Stomach (tissue), 9 donors: ENCODE data around the gene PLPP3. TPM values are rescaled to one million over a fixed set of nuclear protein-coding genes. Genes with fewer than 3 reads are reported as not detected.
A peak's percentile ranks its signal among the peaks of the same experiment; 100 is the strongest.

Experiments
- DNase-seq, 2 donors: peaks; one replicate each; pipeline versions ENCODE4 v3.0.0 to v3.0.0-alpha.2; 2013 to 2019
- H3K27ac ChIP-seq, 5 donors: fragments of 200-600 bp in 4 of 5; sonication (generic) in 4 of 5; one replicate each; pipeline ENCODE4 v1.5.1; 2013 to 2019; ENCODE audit warnings: mild to moderate bottlenecking in 1 of 5, moderate library complexity in 1 of 5
- H3K27me3 ChIP-seq, 3 donors: fragments of 200-600 bp; sonication (generic); one replicate each; pipeline ENCODE4 v1.5.1; 2017 to 2019; ENCODE audit warnings: mixed run types in 1 of 3
- H3K36me3 ChIP-seq, 4 donors: fragments of 200-600 bp; sonication (generic); 1 replicate in 3 of 4; 2 replicates in 1 of 4; pipeline ENCODE4 v1.5.1; 2016 to 2019
- H3K4me1 ChIP-seq, 4 donors: fragments of 200-600 bp; sonication (generic); one replicate each; pipeline ENCODE4 v1.5.1; 2016 to 2019
- H3K4me3 ChIP-seq, 4 donors: fragments of 200-600 bp; sonication (generic) in 3 of 4; one replicate each; pipeline ENCODE4 v1.5.1; 2016 to 2019; ENCODE audit warnings: mild to moderate bottlenecking in 1 of 4
- H3K9me3 ChIP-seq, 4 donors: fragments of 200-600 bp; sonication (generic); one replicate each; pipeline ENCODE4 v1.5.1; 2016 to 2019
- EP300 ChIP-seq: sonication (generic); formaldehyde crosslinking; IDR thresholded peaks from one replicate; pipeline ENCODE4 v1.6.1; 2017; ENCODE audit warnings: antibody characterized with exemption
- POLR2A ChIP-seq, 4 donors: fragments of 450-650 bp; IDR thresholded peaks; one replicate each; pipeline ENCODE4 v1.6.1; 2016; ENCODE audit warnings: antibody characterized with exemption in 4 of 4, control low read depth in 2 of 4, mild to moderate bottlenecking in 1 of 4, moderate library complexity in 1 of 4
- POLR2AphosphoS5 ChIP-seq, 3 donors: sonication (generic); formaldehyde crosslinking; IDR thresholded peaks; one replicate each; pipeline ENCODE4 v1.6.1; 2016; ENCODE audit warnings: antibody characterized with exemption in 3 of 3
- WGBS, 5 donors: extraction: QIAGEN DNeasy Blood & Tissue Kit in 3 of 5; methylation state at CpG; one replicate each; pipeline versions ENCODE4 v1.1.5 to v1.1.7; 2013 to 2018; 5-methylcytosine and 5-hydroxymethylcytosine counted together
- intact Hi-C: fragments of 100-400 bp; cut with DNase I; formaldehyde crosslinking; loops from one replicate; pipeline ENCODE4 v1.15.1; 2023; ENCODE audit warnings: low total_unique reads
- polyA plus RNA-seq, 3 donors: library from polyadenylated mRNA; stranded (reverse); fragments of 200-250 nt; gene quantifications; one replicate each; pipeline ENCODE4 v1.2.3, GENCODE V29; 2013
- total RNA-seq, 5 donors: library from RNA; depleted of rRNA; stranded (reverse); fragments of >200 nt; gene quantifications; one replicate each; pipeline versions ENCODE4 v1.1.0 to v1.2.3, GENCODE V29; 2014 to 2016
- TF ChIP-seq, protein P1 (sequence below), 7 experiments: fragments of 450-650 bp in 4 of 7; fragments of 200-600 bp in 3 of 7; sonication (generic) in 3 of 7; IDR thresholded peaks; one replicate each; pipeline ENCODE4 v1.5.1; 2016 to 2019; ENCODE audit warnings: antibody characterized with exemption in 7 of 7, control low read depth in 2 of 7, mild to moderate bottlenecking in 1 of 7
- donor health status: healthy with polysubstance abuse.
- donor health status: Bipolar disorder and iron deficiency.
- donor health status: healthy.

PLPP3 gene
- total and polyA plus RNA-seq, 8 donors = 11.1 to 145 (median 46.1) TPM

DNA sequence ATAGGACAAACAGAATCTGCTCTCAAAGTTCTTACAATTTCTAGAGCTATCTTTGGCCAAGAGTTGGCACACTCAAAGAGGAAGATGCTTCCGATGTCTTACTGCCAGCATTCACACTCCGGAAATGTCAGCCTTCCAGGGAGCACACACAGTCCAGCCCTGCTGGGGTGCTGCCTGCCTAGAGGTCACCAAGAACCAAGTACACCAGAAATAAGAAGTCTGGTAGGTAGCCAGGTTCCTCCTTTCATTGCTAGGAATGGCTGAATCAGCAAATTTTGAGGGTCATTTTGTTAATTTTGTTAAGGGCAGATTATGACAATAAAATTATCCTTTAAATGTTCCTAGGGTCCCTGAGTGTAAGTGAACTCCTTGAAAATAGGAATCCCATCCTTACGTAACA lies 77.5 kb downstream of the PLPP3 start:
- DNase-seq = no peak
- 77 to 92% (median 81%) methylated on average over 3 of the region's 3 CpGs for WGBS, 5 donors

GRCh38 chr1:56501426-56501825 lies 77.9 kb downstream of the PLPP3 start:
- DNase-seq = no peak
- 44 to 80% (median 53%) methylated on average over 1 of the region's 1 CpG for WGBS, 5 donors
- no peak overlapping the region for H3K4me3 ChIP-seq
- TF ChIP-seq EP300 = no peak
- TF ChIP-seq, protein P1, sequence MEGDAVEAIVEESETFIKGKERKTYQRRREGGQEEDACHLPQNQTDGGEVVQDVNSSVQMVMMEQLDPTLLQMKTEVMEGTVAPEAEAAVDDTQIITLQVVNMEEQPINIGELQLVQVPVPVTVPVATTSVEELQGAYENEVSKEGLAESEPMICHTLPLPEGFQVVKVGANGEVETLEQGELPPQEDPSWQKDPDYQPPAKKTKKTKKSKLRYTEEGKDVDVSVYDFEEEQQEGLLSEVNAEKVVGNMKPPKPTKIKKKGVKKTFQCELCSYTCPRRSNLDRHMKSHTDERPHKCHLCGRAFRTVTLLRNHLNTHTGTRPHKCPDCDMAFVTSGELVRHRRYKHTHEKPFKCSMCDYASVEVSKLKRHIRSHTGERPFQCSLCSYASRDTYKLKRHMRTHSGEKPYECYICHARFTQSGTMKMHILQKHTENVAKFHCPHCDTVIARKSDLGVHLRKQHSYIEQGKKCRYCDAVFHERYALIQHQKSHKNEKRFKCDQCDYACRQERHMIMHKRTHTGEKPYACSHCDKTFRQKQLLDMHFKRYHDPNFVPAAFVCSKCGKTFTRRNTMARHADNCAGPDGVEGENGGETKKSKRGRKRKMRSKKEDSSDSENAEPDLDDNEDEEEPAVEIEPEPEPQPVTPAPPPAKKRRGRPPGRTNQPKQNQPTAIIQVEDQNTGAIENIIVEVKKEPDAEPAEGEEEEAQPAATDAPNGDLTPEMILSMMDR (IDR thresholded peaks at IDR 0.05) = no peak
- no peaks in the 10 kb centered on the region for H3K27me3 ChIP-seq
- no peak overlapping the region for H3K27ac ChIP-seq
- intact Hi-C loops = loop anchor here (10.0 kb wide), 1 partner anchor 63 kb away; no protein-coding TSS in a partner anchor
- H3K4me1 ChIP-seq = peaks cover 7 to 44% (median 18%) of the 10 kb centered on the region in 4 donors
- H3K36me3 ChIP-seq = peaks cover 15 to 65% (median 44%) of the 10 kb centered on the region in 4 donors
- H3K9me3 ChIP-seq = no peaks in the 10 kb centered on the region

More for the DNA sequence above, 77.5 kb downstream of the PLPP3 start:
- H3K4me1 ChIP-seq = peaks cover 12 to 44% (median 21%) of the 10 kb centered on the region in 4 donors
- no peaks in the 10 kb centered on the region for H3K9me3 ChIP-seq
- H3K4me3 ChIP-seq = no peak overlapping the region
- H3K27ac ChIP-seq = no peak overlapping the region
- H3K27me3 ChIP-seq = no peaks in the 10 kb centered on the region
- intact Hi-C loops = loop anchor here (10.0 kb wide), 1 partner anchor 63 kb away; no protein-coding TSS in a partner anchor
- TF ChIP-seq EP300 (no peak), POLR2A (IDR thresholded peaks at IDR 0.05) (no peak), POLR2AphosphoS5 (IDR thresholded peaks at IDR 0.05) (no peak)
- TF ChIP-seq, protein P1 (IDR thresholded peaks at IDR 0.05) = no peak
- peaks cover 15 to 65% (median 44%) of the 10 kb centered on the region in 4 donors for H3K36me3 ChIP-seq

- Histone ChIP-seq H3K9me3 (no peaks in the 10 kb centered on the region), H3K36me3 (peaks cover 10 to 52% (median 38%) of the 10 kb centered on the region in 4 donors), H3K4me3 (no peak overlapping the region), H3K27me3 (no peaks in the 10 kb centered on the region), H3K4me1 (peaks cover 0 to 43% (median 11%) of the 10 kb centered on the region in 4 donors), H3K27ac (peak overlapping the region in 4 of 5 donors; percentile 4 to 52 (median 28))
- WGBS, 5 donors = 32 to 47% (median 35%) methylated on average over 12 of the region's 12 CpGs
- no peak for DNase-seq
- intact Hi-C loops = no loop called here
- TF ChIP-seq POLR2A (IDR thresholded peaks at IDR 0.05) (no peak), POLR2AphosphoS5 (IDR thresholded peaks at IDR 0.05) (peak in 1 of 3 donors; percentile 42)
These were observed 82.3 kb downstream of the PLPP3 start for GRCh38 chr1:56496821-56497772.

- TF ChIP-seq POLR2A (IDR thresholded peaks at IDR 0.05) (no peak), EP300 (no peak), POLR2AphosphoS5 (IDR thresholded peaks at IDR 0.05) (no peak)
- TF ChIP-seq, protein P1 (IDR thresholded peaks at IDR 0.05) = no peak
- peak overlapping the region in 3 of 5 donors; percentile 21 to 52 (median 35) for H3K27ac ChIP-seq
- DNase-seq = no peak
- intact Hi-C loops = no loop called here
- no peaks in the 10 kb centered on the region for H3K9me3 ChIP-seq
- H3K4me3 ChIP-seq = no peak overlapping the region
- 43 to 58% (median 48%) methylated on average over 2 of the region's 2 CpGs for WGBS, 5 donors
- peaks cover 6 to 45% (median 18%) of the 10 kb centered on the region in 4 donors for H3K4me1 ChIP-seq
- H3K36me3 ChIP-seq = peaks cover 10 to 44% (median 38%) of the 10 kb centered on the region in 4 donors
- H3K27me3 ChIP-seq = no peaks in the 10 kb centered on the region
These were observed 83.2 kb downstream of the PLPP3 start for GRCh38 chr1:56496158-56496557.
